GM21526 (cell line): Measurements from ENCODE around the gene EPS8L2.
"Not testable (repeated sequence)": the region's sequence is repeated elsewhere in the genome, so short reads cannot be mapped to it uniquely, and the experiment has no call there.

Experiments used
- ATAC-seq: cut with Tn5 transposase; IDR thresholded peaks from one replicate; pipeline ENCODE4 v1.9.1; 2021; ENCODE audit warnings: moderate library complexity; ENCODE audit not compliant: unreplicated experiment, low FRiP score

EPS8L2 gene

DNA sequence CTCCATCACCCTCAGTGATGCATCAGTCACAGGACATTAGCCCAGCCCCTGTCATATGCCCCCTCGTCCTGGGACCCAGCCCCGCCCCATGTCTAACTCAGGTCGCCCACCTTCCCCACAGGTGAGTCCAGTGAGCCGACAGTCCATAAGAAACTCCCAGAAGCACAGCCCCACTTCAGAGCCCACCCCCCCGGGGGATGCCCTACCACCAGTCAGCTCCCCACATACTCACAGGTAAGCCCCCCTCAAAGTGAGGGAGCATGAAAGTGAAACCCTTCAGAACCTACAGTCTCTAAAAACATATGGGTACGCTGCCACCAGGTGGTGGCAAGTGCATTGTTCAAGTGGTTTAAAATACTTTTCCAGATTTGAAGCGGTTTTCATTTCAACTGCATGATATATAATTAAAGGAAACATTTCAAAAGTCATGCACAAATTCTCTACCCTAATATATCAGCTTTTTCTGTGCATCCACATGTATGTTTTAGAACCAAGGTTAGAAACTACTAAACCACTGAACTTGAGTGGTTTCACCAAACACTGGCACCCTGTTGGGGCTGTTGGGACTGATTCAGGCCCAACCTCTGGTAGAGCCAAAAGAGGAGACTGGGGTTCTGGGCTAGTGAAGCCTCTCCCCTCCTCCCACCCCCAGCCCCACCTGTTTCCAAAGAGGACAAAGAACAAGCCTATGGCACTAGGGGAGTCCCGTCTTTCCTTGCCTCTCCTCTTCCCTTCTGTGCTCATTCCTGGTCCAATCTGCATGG is 17.3 kb downstream of the EPS8L2 start:
- ATAC-seq = no peak

DNA sequence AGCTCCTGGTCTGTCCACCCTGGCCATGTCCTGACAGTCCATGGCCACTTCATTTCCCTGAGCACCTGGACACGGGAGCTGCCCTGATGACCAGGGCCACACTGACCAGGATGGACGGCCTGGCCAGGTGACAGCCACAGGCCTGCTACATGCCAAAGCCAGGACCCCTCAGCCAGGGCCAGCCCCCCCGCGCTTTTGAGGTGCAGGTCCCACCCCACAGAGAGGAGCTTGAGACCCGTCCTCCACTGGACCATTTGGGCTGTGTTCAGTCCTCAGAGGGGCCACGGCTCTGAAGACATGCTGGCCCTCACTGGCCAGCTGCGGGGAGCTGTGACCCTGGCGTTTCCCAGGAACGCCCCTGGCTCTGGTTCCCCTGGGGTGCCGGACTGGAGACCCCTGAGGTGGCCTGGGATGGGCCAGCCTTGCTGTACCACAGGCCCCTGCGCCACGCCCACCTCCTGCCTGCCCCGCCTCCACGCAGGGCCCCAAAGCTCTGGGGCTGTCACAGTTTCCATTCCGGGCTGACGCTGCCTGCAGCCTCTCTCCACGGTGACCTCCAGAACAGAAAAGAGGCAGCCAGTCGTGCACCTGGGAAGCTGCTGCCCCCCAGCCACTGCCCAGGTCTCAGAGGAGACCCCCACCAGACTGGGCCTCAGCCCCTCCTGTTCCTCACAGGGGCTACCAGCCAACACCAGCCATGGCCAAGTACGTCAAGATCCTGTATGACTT is 18.2 kb downstream of the EPS8L2 start:
- ATAC-seq = no peak

DNA sequence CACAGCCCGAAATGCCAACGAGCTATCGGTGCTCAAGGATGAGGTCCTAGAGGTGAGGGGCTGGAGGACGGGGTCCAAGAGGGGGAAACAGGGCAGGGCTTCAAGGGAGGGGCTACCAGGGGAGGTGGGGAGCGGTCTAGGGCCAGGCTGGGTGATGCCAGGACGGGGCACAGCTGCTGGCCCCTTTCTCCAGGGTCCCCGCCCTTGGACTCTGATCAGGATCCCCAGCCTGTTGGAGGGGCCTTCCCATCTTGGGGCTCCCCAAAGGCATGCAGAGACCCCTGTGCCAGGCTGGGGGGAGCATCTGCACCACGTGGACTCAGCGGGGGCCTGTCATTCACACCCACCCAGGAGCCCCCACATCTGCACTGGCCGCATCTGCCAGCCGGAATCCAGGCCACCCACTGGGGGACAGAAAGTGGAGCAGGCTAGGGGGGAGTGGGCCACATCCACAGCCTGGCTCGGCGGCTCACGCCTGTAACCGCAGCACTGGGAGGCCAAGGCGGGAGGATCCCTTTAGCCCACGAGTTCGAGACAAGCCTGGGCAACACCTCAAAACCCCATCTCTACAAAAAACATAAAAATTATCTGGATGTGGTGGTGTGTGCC is 18.9 kb downstream of the EPS8L2 start:
- ATAC-seq = no peak

DNA sequence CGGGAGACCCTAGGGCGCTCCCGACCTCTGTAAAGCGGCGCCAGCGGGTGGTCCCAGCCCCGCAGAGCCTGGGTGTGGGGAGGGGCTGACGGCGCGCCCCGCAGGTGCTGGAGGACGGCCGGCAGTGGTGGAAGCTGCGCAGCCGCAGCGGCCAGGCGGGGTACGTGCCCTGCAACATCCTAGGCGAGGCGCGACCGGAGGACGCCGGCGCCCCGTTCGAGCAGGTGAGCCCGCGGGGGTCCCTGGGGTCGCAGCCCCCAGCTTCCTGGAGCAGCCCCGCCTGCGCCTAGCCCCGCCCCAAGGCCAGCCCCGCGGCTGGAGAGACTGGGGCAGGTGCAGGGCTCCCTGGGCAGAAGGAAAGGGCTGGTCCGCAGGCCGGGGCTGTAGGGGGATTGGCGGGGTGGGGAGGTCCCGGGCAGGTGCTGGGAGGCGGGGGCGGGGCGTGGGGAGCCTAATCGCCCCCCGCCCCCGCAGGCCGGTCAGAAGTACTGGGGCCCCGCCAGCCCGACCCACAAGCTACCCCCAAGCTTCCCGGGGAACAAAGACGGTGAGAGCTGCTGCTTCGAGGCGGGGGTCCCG is 19.7 kb downstream of the EPS8L2 start:
- no peak for ATAC-seq

DNA sequence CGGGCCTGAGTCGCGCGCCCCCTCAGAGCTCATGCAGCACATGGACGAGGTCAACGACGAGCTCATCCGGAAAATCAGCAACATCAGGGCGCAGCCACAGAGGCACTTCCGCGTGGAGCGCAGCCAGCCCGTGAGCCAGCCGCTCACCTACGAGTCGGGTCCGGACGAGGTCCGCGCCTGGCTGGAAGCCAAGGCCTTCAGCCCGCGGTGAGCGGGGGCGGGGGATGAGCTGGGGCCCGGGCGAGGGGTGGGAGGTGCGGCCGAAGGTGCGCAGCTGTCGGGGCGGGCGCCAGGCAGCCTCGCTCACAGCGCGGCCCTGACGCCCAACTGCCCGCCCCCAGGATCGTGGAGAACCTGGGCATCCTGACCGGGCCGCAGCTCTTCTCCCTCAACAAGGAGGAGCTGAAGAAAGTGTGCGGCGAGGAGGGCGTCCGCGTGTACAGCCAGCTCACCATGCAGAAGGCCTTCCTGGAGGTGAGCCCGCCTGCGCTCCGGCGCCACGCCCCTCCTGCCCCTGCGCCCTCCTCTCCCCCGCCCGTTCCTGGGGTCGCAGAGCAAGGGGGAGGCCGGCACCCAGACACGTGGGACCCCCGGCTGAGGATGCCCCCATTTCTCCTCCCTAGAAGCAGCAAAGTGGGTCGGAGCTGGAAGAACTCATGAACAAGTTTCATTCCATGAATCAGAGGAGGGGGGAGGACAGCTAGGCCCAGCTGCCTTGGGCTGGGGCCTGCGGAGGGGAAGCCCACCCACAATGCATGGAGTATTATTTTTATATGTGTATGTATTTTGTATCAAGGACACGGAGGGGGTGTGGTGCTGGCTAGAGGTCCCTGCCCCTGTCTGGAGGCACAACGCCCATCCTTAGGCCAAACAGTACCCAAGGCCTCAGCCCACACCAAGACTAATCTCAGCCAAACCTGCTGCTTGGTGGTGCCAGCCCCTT is 20.5 kb downstream of the EPS8L2 start:
- ATAC-seq = no peak

DNA sequence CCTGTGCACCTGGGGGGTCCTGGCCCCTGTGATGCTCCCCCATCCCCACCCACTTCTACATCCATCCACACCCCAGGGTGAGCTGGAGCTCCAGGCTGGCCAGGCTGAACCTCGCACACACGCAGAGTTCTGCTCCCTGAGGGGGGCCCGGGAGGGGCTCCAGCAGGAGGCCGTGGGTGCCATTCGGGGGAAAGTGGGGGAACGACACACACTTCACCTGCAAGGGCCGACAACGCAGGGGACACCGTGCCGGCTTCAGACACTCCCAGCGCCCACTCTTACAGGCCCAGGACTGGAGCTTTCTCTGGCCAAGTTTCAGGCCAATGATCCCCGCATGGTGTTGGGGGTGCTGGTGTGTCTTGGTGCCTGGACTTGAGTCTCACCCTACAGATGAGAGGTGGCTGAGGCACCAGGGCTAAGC is 21.3 kb downstream of the EPS8L2 start:
- no peak for ATAC-seq

DNA sequence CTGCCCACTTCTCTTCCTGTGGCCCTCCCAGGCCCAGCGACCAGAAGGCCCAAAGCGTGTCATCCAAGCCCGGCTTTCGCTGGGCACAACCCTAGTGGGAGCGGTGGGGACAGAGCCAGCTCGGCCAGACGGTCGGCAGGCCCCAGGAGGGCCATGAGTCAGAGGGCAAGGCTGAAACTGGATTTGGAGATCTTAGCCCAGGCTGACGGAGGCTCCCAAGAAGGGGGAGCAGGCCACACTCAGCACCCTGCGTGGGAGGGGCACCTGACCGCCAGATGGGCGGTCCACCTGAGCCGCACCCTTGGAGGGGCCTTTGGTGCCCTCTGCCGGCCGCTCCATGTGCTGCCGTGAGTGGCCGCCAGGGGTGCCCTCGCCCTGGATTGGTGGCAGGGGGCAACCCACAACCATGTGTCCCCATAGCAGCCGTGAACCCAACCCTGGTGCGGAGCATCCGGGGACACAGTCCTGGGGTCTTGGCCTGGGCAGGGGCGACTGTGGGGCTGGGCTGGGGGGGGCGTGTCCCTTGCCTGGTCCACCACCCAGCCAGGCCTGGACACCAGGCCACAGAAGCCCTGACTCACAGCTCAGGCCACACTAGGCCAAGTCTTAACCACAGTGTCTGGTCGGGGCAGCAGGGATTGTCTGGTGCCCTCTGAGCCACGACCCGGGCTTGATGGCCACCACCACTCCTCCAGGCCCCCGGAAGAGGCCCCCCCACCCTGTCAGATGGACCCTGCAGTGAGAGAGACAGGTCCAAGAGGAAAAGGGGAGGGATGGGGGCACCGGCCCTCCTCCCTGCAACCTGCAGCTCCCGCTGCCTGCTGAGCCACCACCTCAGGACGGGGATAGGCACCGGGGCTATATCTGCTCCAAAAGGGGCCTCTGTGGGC is 22.1 kb downstream of the EPS8L2 start:
- ATAC-seq = no peak

DNA sequence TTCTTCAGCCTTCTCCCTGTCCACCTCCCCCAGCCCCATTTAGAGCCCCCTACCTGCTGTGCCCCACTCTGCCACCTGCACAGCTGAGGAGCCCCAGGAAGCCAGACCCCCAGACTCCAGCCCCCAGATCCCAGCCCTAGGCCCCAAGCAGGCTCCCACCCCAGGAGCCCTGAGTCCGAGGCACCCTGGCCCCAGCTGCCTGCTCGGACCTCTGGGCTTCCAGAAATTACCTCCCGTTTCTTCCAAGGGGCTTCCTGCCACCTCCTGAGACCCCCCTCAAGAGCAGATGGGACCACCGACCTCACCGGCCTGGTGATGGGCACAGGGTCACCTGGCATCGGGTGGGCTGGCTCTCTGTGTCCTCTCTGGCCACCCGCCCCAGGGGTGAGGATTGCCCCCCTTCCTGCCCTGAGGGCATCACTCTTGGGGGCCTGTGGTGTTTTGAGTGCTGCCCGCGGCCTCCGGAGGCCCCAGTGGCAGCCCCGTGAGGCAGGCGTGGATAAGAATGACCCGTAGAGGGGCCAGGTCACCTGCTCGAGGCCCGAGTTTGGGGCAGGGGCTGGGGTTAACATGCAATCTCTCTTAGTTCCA is 23.0 kb downstream of the EPS8L2 start:
- no peak for ATAC-seq

DNA sequence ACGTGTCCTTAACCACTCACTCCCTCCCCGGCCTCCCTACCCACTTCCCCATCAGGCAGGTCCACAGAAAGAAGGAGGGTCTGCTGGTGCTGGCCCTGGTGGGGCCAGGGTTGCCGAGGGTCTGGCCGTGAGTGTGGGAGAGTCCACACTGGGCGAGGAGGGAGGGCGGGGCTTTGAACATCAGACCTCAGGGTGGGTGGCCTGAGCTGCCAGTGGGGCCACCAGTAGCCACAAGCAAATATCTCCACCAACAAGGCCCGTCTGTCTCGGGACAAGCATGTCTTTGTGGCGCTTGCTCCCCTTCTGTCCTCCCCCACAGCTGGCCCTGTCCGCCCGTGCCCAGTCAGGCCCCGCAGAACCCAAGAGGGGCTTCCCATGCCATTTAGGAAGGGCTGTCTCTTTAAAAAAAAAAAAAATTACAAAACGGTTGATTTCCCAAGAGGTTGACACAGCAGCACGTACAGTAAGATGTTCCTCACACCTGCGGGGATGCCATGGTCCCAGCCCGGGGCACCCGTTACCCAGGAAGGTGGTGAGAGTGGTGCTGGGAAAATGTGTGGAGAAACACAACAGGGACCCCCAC is 23.6 kb downstream of the EPS8L2 start:
- no peak for ATAC-seq

DNA sequence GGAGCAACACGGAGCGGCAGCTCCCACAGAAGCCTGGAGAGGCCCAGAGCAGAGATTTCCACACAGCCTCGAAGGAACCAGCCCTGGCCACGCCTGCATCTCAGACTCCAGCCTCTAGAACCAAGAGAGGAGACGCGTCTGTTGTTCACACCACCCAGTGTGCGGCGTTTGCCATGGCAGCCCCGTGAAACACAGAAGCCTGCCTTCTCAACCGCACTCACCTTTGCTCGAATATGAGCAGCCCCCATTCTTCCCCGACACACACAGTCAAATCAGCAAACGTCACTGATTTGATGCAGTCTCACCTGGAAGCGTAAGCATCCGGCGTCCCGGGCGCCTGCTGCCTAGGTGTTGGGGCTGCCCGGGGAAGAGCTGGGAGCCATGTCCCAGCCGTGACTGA is 27.0 kb downstream of the EPS8L2 start:
- ATAC-seq = no peak

DNA sequence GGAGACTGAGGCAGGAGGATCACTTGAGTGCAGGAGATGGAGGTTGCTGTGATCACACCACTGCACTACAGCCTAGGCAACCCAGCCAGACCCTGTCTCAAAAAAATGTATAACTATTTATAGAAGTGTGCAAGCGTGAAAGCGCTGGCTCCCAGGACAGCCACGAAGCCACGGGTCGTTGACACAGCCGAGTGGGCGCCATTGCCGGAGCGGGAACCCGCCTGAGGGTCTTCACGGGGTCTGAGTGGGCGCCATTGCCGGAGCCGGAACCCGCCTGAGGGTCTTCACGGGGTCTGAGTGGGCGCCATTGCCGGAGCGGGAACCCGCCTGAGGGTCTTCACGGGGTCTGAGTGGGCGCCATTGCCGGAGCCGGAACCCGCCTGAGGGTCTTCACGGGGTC is 28.5 kb downstream of the EPS8L2 start:
- not testable (repeated sequence) for ATAC-seq

DNA sequence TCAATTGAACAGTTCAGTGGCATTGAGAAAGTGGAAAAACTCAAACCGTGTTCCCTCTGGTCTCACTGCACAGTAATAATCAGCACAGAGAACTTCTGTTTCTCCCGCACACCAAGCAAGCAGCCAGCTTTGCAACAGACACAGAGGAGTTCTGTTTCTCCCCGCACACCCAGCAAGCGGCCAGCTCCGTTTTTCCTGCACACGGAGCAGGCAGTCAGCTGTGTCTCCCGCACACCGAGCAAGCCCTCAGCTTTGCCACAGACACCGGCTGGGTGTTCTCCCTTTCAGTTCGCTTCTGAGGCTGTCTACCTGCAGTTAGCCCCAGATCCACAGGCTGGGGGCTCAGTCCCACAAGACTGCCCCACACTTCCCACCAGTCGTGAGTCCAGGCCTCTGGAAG is 31.3 kb downstream of the EPS8L2 start:
- ATAC-seq = no peak

DNA sequence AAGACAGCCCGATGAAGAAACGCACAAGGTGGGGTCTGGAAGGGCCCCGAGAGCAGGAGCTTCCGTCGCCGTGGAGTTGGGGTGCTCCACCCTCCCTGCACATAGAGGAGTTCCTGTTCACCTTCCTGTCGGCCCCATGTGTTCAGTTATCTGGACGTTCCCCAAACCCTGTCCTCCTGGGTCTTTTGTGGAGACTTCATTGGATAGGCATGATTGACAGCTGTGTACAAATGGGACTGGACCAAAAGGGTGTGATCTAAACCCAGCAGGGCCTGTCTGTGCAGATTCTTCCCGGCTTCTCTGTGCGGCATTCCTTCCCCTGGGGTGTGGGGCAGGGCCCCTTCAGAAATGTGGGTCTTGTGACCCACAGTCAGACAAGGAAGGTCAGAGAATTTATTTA is 31.9 kb downstream of the EPS8L2 start:
- ATAC-seq = not testable (repeated sequence)

DNA sequence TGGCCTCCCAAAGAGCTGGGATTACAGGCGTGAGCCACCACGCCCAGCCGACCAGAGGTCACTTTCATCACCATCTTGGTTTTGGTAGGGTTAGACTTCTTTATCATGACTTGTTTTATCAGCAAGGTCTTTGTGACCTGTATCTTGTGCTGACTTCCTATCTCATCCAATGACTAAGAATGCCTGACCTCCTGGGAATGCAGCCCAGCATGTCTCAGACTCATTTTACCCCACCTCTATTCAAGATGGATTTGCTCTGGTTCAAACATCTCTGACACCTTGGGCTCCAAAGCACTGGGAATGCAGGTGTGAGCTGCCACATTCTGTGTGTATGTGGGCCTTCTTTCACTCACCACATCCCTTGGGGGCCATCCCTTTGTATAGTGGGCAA is 36.1 kb downstream of the EPS8L2 start:
- ATAC-seq = no peak

DNA sequence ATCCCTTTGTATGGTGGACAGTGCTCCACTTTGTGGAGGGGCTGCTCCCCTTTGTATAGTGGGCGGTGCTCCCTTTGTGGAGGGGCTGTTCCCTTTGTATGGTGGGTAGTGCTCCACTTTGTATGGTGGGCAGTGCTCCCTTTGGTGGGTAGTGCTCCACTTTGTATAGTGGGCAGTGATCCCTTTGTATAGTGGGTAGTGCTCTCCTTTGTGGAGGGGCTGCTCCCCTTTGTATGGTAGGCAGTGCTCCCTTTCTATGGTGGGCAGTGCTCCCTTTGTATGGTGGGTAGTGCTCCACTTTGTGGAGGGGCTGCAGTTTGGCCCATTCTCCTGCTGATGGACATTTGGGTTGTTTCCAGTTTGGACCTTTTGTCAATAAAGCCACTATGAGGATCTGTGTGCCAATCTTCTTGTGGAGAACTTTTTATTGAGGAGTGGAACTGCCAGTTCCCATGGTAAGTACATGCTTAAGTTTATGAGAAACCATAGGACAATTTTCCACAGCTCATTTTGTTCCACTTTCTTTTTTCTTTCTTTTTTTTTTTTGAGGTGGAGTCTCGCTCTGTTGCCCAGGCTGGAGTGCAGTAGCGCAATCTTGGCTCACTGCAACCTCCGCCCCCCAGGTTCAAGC is 36.7 kb downstream of the EPS8L2 start:
- ATAC-seq = no peak

DNA sequence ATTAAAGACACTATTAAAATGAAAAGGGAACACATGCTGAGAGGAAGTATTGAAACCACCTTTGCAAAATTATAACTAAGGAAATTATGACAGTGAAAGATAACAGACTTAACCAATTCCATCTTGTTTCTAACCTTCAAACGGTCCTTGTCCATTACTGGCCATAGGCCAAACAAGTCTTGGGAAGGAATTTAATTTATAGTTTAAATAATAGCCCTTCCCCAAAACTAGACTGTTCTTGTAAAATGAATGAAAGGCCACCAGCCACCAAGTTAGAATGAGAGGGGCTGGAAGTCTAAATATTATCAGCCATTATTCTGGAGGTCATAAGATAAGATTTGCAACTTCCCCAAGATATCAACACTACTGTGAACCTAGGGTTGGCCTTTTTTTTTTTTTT is 39.4 kb downstream of the EPS8L2 start:
- no peak for ATAC-seq

DNA sequence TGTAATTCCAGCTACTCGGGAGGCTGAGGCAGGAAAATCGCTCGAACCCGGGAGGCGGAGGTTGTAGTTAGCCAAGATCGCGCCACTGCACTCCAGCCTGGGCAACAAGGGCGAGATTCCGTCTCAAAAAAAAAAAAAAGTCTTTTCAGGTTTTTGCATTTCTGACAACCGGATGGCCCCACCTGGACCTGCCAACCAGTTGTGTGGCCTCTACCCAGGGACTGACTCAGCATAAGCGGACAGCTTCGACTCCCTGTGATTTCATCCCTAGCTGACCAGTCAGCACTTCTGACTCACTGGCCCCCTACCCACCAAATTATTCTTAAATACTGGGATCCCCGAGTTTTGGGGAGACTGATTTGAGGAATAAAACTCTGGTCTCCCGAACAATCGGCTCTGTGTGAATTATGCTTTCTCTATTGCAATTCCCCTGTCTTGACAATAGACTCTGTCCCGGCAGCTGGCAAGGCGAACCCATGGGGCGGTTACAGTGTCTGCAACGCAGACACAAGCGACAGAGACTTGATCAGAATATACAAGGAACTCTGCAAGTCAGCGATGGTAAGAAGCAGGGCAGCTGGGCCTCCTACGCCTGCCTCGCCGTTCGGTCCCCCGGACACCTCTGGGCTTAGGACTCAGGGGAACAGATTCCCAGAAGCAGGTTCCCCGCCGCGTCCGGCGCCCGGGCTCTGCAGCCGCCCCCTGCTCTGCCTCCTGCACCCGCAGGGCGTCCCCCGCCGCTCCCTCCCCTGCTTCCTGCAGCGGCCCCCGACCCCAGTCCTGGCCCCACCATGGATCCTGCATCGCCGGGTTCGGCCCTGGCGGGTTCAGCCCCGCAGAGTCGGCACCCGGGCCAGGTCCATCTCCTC is 40.5 kb downstream of the EPS8L2 start:
- peak; percentile 13 for ATAC-seq
